ENCODE data around the gene SMIM10. TPM values are rescaled to one million over a fixed set of nuclear protein-coding genes. Genes with fewer than 3 reads are reported as not detected.

The SMIM10 gene
- total RNA-seq, 1 experiment from 2014 or later, result 2.4 TPM

DNA sequence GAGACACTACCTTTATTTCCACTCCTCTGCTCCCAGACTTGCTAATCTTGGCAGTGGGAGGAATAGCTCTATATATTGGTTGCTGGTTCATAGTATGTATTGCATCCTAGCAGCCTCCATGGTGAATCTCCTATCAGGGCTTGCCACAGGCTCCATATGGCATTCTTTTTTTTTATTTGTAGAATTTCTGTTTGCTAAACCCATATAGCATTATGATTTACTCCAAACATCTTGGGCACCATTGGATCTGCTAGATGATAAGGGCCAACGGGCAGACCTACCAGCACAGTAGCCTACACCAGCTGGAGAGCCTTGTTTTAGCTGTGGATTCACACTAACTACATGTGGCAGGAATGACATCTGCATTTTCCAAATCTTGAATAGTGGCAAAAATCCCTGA, 6.9 kb downstream of the SMIM10 start:
- Mint-ChIP-seq H3K36me3 (ENCODE audit: insufficient read depth, unreplicated experiment) (no peaks in the 10 kb centered on the region), H3K9me3 (ENCODE audit: low read depth, unreplicated experiment) (no peaks in the 10 kb centered on the region), H3K27ac (ENCODE audit: unreplicated experiment) (no peak overlapping the region), H3K27me3 (ENCODE audit: unreplicated experiment) (no peaks in the 10 kb centered on the region), H3K4me1 (ENCODE audit: low read depth, unreplicated experiment) (peaks cover 8% of the 10 kb centered on the region), H3K4me3 (ENCODE audit: low read depth, unreplicated experiment) (no peak overlapping the region)
- TF ChIP-seq, protein P1, sequence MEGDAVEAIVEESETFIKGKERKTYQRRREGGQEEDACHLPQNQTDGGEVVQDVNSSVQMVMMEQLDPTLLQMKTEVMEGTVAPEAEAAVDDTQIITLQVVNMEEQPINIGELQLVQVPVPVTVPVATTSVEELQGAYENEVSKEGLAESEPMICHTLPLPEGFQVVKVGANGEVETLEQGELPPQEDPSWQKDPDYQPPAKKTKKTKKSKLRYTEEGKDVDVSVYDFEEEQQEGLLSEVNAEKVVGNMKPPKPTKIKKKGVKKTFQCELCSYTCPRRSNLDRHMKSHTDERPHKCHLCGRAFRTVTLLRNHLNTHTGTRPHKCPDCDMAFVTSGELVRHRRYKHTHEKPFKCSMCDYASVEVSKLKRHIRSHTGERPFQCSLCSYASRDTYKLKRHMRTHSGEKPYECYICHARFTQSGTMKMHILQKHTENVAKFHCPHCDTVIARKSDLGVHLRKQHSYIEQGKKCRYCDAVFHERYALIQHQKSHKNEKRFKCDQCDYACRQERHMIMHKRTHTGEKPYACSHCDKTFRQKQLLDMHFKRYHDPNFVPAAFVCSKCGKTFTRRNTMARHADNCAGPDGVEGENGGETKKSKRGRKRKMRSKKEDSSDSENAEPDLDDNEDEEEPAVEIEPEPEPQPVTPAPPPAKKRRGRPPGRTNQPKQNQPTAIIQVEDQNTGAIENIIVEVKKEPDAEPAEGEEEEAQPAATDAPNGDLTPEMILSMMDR (IDR thresholded peaks at IDR 0.05; ENCODE audit: unreplicated experiment), result no peak
- intact Hi-C loops (cut with micrococcal nuclease; ENCODE audit: unreplicated experiment), result loop anchor here (2.0 to 10.0 kb wide), 3 partner anchors 87 to 513 kb away; no protein-coding TSS in a partner anchor
- CTCF ChIA-PET, result no interaction called here
- no peak for DNase-seq
- no TSS peak for BruUV-seq (replicated peaks)

DNA sequence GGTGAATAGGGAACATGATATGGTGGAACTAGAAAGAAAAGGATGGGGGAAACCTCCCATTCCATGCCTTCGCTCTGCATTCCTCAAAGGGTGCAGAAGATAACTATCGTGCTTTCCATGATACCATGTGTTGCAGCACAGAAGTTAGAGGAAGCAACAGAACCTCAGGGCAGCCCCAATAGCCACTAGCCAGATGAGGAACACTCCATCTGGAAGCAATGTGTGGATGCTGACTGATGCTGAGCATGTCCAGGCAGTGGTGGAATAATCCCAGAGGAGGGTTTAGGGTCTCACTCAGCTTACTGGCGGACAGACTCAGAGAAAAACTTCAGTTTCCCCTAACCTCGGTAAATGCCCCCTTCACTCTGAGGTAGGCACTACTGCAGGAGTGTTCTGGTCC, 7.5 kb downstream of the SMIM10 start:
- TF ChIP-seq, protein P1 (IDR thresholded peaks at IDR 0.05; ENCODE audit: unreplicated experiment), result no peak
- Mint-ChIP-seq H3K4me3 (ENCODE audit: low read depth, unreplicated experiment) (no peak overlapping the region), H3K27me3 (ENCODE audit: unreplicated experiment) (no peaks in the 10 kb centered on the region), H3K36me3 (ENCODE audit: insufficient read depth, unreplicated experiment) (no peaks in the 10 kb centered on the region), H3K9me3 (ENCODE audit: low read depth, unreplicated experiment) (no peaks in the 10 kb centered on the region), H3K27ac (ENCODE audit: unreplicated experiment) (no peak overlapping the region), H3K4me1 (ENCODE audit: low read depth, unreplicated experiment) (peaks cover 8% of the 10 kb centered on the region)
- intact Hi-C loops (cut with micrococcal nuclease; ENCODE audit: unreplicated experiment), result loop anchor here (2.0 to 10.0 kb wide), 3 partner anchors 87 to 513 kb away; no protein-coding TSS in a partner anchor
- CTCF ChIA-PET, result no interaction called here
- DNase-seq, result no peak
- no TSS peak for BruUV-seq (replicated peaks)

DNA sequence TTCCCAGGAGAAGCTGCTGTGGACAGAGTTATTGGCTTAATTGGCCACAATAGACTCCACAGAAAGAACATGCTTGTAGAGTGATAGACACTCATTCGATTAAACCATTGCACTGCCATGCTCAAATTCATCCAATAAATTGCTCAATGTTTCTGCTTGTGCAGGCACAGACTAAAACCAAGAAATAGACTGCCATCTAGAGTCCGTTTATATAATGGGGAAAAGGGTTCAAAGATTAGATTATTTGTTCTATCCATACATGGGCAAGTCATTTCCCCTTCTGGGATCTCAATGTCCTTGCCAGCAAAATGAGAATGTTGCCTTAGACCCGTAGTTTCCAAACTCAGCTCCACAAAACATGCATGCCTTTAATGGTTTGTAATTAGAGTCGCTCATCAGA, 8.7 kb downstream of the SMIM10 start:
- no peak overlapping the region for H3K4me3 Mint-ChIP-seq (ENCODE audit: low read depth, unreplicated experiment)
- BruUV-seq (replicated peaks), result no TSS peak
- no peak overlapping the region for H3K27ac Mint-ChIP-seq (ENCODE audit: unreplicated experiment)
- intact Hi-C loops (cut with micrococcal nuclease; ENCODE audit: unreplicated experiment), result loop anchor here (1.0 to 10.0 kb wide), 4 partner anchors 34 to 515 kb away; no protein-coding TSS in a partner anchor
- H3K9me3 Mint-ChIP-seq (ENCODE audit: low read depth, unreplicated experiment), result no peaks in the 10 kb centered on the region
- TF ChIP-seq, protein P1 (IDR thresholded peaks at IDR 0.05; ENCODE audit: unreplicated experiment), result peak; percentile 30
- DNase-seq, result no peak
- H3K36me3 Mint-ChIP-seq (ENCODE audit: insufficient read depth, unreplicated experiment), result peaks cover 9% of the 10 kb centered on the region
- no peaks in the 10 kb centered on the region for H3K27me3 Mint-ChIP-seq (ENCODE audit: unreplicated experiment)
- CTCF ChIA-PET, result no interaction called here
- H3K4me1 Mint-ChIP-seq (ENCODE audit: low read depth, unreplicated experiment), result peaks cover 8% of the 10 kb centered on the region

DNA sequence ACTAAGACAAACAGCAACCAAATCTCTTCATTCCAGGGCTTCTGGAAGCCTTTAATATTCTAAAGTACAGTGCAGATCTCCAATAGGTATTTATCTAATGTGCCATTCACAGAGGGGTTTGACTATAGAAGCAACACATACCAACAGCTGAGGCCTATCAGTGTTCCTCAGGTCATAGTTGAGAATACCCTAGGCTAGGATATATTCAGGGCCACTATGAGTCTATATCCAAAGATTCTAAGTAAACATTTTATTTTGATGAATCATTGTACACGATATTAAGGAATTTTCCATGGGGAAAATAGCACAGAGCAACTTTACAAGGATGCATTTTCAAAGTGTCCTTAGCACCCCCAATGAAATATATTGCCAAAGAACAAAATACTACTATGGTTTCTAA, 9.7 kb downstream of the SMIM10 start:
- intact Hi-C loops (cut with micrococcal nuclease; ENCODE audit: unreplicated experiment), result no loop called here
- peaks cover 8% of the 10 kb centered on the region for H3K4me1 Mint-ChIP-seq (ENCODE audit: low read depth, unreplicated experiment)
- peaks cover 9% of the 10 kb centered on the region for H3K36me3 Mint-ChIP-seq (ENCODE audit: insufficient read depth, unreplicated experiment)
- no peaks in the 10 kb centered on the region for H3K9me3 Mint-ChIP-seq (ENCODE audit: low read depth, unreplicated experiment)
- TF ChIP-seq, protein P1 (IDR thresholded peaks at IDR 0.05; ENCODE audit: unreplicated experiment), result no peak
- no TSS peak for BruUV-seq (replicated peaks)
- no peaks in the 10 kb centered on the region for H3K27me3 Mint-ChIP-seq (ENCODE audit: unreplicated experiment)
- no peak overlapping the region for H3K4me3 Mint-ChIP-seq (ENCODE audit: low read depth, unreplicated experiment)
- CTCF ChIA-PET, result no interaction called here
- no peak for DNase-seq
- no peak overlapping the region for H3K27ac Mint-ChIP-seq (ENCODE audit: unreplicated experiment)

Measured in Calu3 (cell line).